Endothelial cell of umbilical vein (primary cell): ENCODE results near the gene PSMD14. TPM values are rescaled to one million over a fixed set of nuclear protein-coding genes. Genes with fewer than 3 reads are reported as not detected.

ENCODE experiments used
- BruUV-seq: library from RNA; stranded (reverse); fragments of 400-500 nt; replicated peaks from 2 replicates; lab custom pipeline; 2021; lab: Mats Ljungman, UMichigan
- CTCF ChIA-PET: fragments of 300-600, 350-600 bp; sonication (Branson Sonifier 250); formaldehyde crosslinking; loops from one replicate; lab custom pipeline; 2021; ENCODE audit warnings: antibody characterized with exemption, inconsistent platforms; lab: Charles Lee
- POLR2A ChIA-PET: fragments of 300-600, 350-600 bp; sonication (Branson Sonifier 250); formaldehyde crosslinking; loops from one replicate; lab custom pipeline; 2021; ENCODE audit warnings: antibody characterized with exemption, inconsistent platforms; lab: Charles Lee
- DNase-seq: peaks from one replicate; pipeline ENCODE4 v3.0.0-alpha.2; 2011; ENCODE audit warnings: low read depth, low spot score
- FAIRE-seq: peaks from 2 replicates; lab custom pipeline; 2011; peaks lifted over from hg19 to GRCh38; lab: Jason Lieb, UNC
- H2AFZ ChIP-seq: 2 replicates; pipeline ENCODE4 v1.6.0; 2012; ENCODE audit warnings: low read depth, low read length, control low read depth, inconsistent platforms
- H3K27ac ChIP-seq: 2 replicates; pipeline ENCODE4 v1.5.1; 2011; ENCODE audit warnings: low read depth, mild to moderate bottlenecking, control low read depth, low read length, moderate library complexity; ENCODE audit not compliant: insufficient read depth
- H3K27me3 ChIP-seq, 2 experiments: 2 replicates each; pipeline versions ENCODE4 v1.6.0 to v1.6.1; 2011; ENCODE audit warnings: low read length in 2 of 2, mixed read lengths in 1 of 2; ENCODE audit not compliant: control insufficient read depth in 2 of 2, insufficient read depth in 2 of 2
- H3K36me3 ChIP-seq, 2 experiments: 2 replicates in 1 of 2; 3 replicates in 1 of 2; pipeline ENCODE4 v1.5.1; 2011; ENCODE audit warnings: low read length in 2 of 2, mild to moderate bottlenecking in 1 of 2, moderate library complexity in 1 of 2; ENCODE audit not compliant: control insufficient read depth in 2 of 2, insufficient read depth in 2 of 2; ENCODE audit errors: extremely low read depth in 1 of 2
- H3K4me1 ChIP-seq: 3 replicates; pipeline ENCODE4 v1.5.1; 2011; ENCODE audit warnings: mild to moderate bottlenecking, low read length; ENCODE audit not compliant: control insufficient read depth, insufficient read depth; ENCODE audit errors: extremely low read depth
- H3K4me2 ChIP-seq: 2 replicates; pipeline ENCODE4 v1.6.1; 2011; ENCODE audit warnings: low read length, control low read depth, mixed read lengths; ENCODE audit not compliant: insufficient read depth
- H3K4me3 ChIP-seq, 3 experiments: fragments of 200-600 bp in 1 of 3; sonication (generic), shearing (Covaris generic) in 1 of 3; replicated peaks in 1 of 3; 2 replicates each; pipeline ENCODE4 v1.5.1; 2011 to 2016; ENCODE audit warnings: control low read depth in 3 of 3, low read length in 3 of 3, mild to moderate bottlenecking in 2 of 3, inconsistent platforms in 1 of 3, low read depth in 1 of 3, moderate library complexity in 1 of 3; ENCODE audit not compliant: insufficient read depth in 1 of 3
- H3K79me2 ChIP-seq: 2 replicates; pipeline ENCODE4 v1.6.0; 2012; ENCODE audit warnings: low read length, inconsistent platforms; ENCODE audit not compliant: control insufficient read depth, insufficient read depth
- H3K9ac ChIP-seq: replicated peaks from 2 replicates; pipeline ENCODE3; 2011; ENCODE audit warnings: low read length, control low read depth; ENCODE audit not compliant: insufficient read depth; ENCODE audit errors: extremely low read depth
- H3K9me1 ChIP-seq: replicated peaks from 3 replicates; pipeline ENCODE4 v1.6.0; 2011; ENCODE audit warnings: mild to moderate bottlenecking, low read length; ENCODE audit not compliant: control insufficient read depth, insufficient read depth; ENCODE audit errors: extremely low read depth
- H3K9me3 ChIP-seq: replicated peaks from 2 replicates; pipeline ENCODE4 v1.5.1; 2012; ENCODE audit warnings: low read length, inconsistent platforms; ENCODE audit not compliant: control insufficient read depth, insufficient read depth
- H4K20me1 ChIP-seq: replicated peaks from 2 replicates; pipeline ENCODE3; 2011; ENCODE audit warnings: mild to moderate bottlenecking, low read length; ENCODE audit not compliant: control insufficient read depth, insufficient read depth; ENCODE audit errors: extremely low read depth
- EZH2 ChIP-seq: IDR thresholded peaks from 2 replicates; pipeline ENCODE4 v1.6.1; 2012; ENCODE audit warnings: borderline replicate concordance, low read depth, mild to moderate bottlenecking, moderate library complexity, low read length, inconsistent platforms; ENCODE audit not compliant: severe bottlenecking
- FOS ChIP-seq: IDR thresholded peaks from 2 replicates; pipeline ENCODE4 v1.6.1; 2011; ENCODE audit warnings: mild to moderate bottlenecking, low read length, moderate library complexity, borderline replicate concordance; ENCODE audit not compliant: insufficient read depth
- GATA2 ChIP-seq: IDR thresholded peaks from 2 replicates; pipeline ENCODE4 v1.7.0; 2011; ENCODE audit warnings: low read depth, mild to moderate bottlenecking, moderate library complexity, mixed read lengths, low read length; ENCODE audit not compliant: insufficient read length, insufficient read depth
- JUN ChIP-seq: IDR thresholded peaks from 2 replicates; pipeline ENCODE4 v1.6.1; 2011; ENCODE audit warnings: borderline replicate concordance, low read depth; ENCODE audit not compliant: insufficient read length, insufficient read depth
- MYC ChIP-seq: IDR thresholded peaks from one replicate; pipeline ENCODE4 v1.6.1; 2011; ENCODE audit warnings: mild to moderate bottlenecking, low read depth, low read length
- POLR2A ChIP-seq: IDR thresholded peaks from 2 replicates; pipeline ENCODE4 v1.6.1; 2012; ENCODE audit warnings: low read depth, mild to moderate bottlenecking, control low read depth, low read length
- POLR2AphosphoS5 ChIP-seq: IDR thresholded peaks from 2 replicates; pipeline ENCODE4 v1.6.1; 2012; ENCODE audit warnings: low read depth, mild to moderate bottlenecking, control low read depth, low read length, moderate library complexity; ENCODE audit not compliant: insufficient read depth
- dilution Hi-C: fragments of 300-500 bp; cut with MboI; formaldehyde crosslinking; loops from one replicate; pipeline ENCODE4 v1.15.0; 2019; ENCODE audit warnings: low sequenced_read_pairs; ENCODE audit not compliant: extremely low pct_ligation_motif_present
- intact Hi-C: fragments of 100-400 bp; cut with micrococcal nuclease; formaldehyde crosslinking; loops from one replicate; pipeline ENCODE4 v1.10.0; 2022
- polyA plus RNA-seq, 4 experiments: library from polyadenylated mRNA; depleted of rRNA in 3 of 4; stranded (reverse) in 3 of 4; unstranded in 1 of 4; fragments of >200 nt; gene quantifications; 2 replicates each; pipeline versions ENCODE4 v1.2.1 to v1.2.3, GENCODE V29; 2011 to 2012; ENCODE audit warnings: missing spikeins in 1 of 4
- total RNA-seq: library from RNA; stranded (reverse); gene quantifications from 2 replicates; pipeline ENCODE4 v1.2.3, GENCODE V29; 2021
- TF ChIP-seq, protein P1 (sequence below), 2 donors: IDR thresholded peaks; 1 replicate in 1 of 2; 2 replicates in 1 of 2; pipeline ENCODE4 v1.5.1; 2011; ENCODE audit warnings: low read length in 2 of 2, mild to moderate bottlenecking in 2 of 2, moderate library complexity in 2 of 2, control low read depth in 1 of 2, inconsistent platforms in 1 of 2, low read depth in 1 of 2; ENCODE audit not compliant: insufficient read depth in 1 of 2; ENCODE audit errors: extremely low read depth in 1 of 2
- TF ChIP-seq, protein P2 (sequence below): IDR thresholded peaks from 2 replicates; pipeline ENCODE4 v1.6.1; 2011; ENCODE audit not compliant: insufficient read depth, insufficient read length

The PSMD14 gene
- total and polyA plus RNA-seq, 2 donors (not counting 3 experiments of a cell fraction or from before 2014, with no cell fraction given), result 47.6 to 85.4 TPM

GRCh38 chr2:161420406-161421074 lies 112.3 kb downstream of the PSMD14 start:
- Histone ChIP-seq H3K27me3 (peaks cover 87 to 100% of the 10 kb centered on the region in 2 experiments), H2AFZ (no peak overlapping the region), H3K79me2 (no peaks in the 10 kb centered on the region), H3K27ac (no peak overlapping the region), H3K4me2 (no peak overlapping the region), H4K20me1 (no peaks in the 10 kb centered on the region), H3K36me3 (no peaks in the 10 kb centered on the region), H3K9ac (no peak overlapping the region), H3K9me1 (no peaks in the 10 kb centered on the region), H3K4me1 (peaks cover 14% of the 10 kb centered on the region), H3K4me3 (no peak overlapping the region), H3K9me3 (no peaks in the 10 kb centered on the region)
- no peak for DNase-seq
- POLR2A ChIA-PET, result no interaction called here
- CTCF ChIA-PET, result no interaction called here
- dilution Hi-C loops, result no loop called here
- BruUV-seq, result no TSS peak
- intact Hi-C loops, result no loop called here
- FAIRE-seq, result no peak
- TF ChIP-seq GATA2 (no peak), JUN (no peak), POLR2A (no peak), MYC (no peak), EZH2 (no peak), FOS (no peak), POLR2AphosphoS5 (no peak)
- TF ChIP-seq, protein P1, sequence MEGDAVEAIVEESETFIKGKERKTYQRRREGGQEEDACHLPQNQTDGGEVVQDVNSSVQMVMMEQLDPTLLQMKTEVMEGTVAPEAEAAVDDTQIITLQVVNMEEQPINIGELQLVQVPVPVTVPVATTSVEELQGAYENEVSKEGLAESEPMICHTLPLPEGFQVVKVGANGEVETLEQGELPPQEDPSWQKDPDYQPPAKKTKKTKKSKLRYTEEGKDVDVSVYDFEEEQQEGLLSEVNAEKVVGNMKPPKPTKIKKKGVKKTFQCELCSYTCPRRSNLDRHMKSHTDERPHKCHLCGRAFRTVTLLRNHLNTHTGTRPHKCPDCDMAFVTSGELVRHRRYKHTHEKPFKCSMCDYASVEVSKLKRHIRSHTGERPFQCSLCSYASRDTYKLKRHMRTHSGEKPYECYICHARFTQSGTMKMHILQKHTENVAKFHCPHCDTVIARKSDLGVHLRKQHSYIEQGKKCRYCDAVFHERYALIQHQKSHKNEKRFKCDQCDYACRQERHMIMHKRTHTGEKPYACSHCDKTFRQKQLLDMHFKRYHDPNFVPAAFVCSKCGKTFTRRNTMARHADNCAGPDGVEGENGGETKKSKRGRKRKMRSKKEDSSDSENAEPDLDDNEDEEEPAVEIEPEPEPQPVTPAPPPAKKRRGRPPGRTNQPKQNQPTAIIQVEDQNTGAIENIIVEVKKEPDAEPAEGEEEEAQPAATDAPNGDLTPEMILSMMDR (IDR thresholded peaks at IDR 0.05; ENCODE audit: extremely low read depth in 1 of 2, insufficient read depth in 1 of 2, low read depth in 1 of 2, low read length in 2 of 2), result no peak
- TF ChIP-seq, protein P2, sequence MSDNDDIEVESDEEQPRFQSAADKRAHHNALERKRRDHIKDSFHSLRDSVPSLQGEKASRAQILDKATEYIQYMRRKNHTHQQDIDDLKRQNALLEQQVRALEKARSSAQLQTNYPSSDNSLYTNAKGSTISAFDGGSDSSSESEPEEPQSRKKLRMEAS, result no peak
